Measurements from ENCODE around the gene CASP7. TPM values are rescaled to one million over a fixed set of nuclear protein-coding genes. Genes with fewer than 3 reads are reported as not detected.

Gene CASP7
- total RNA-seq, 1 experiment from 2014 or later = 4.7 TPM

- TF ChIP-seq, protein P1, sequence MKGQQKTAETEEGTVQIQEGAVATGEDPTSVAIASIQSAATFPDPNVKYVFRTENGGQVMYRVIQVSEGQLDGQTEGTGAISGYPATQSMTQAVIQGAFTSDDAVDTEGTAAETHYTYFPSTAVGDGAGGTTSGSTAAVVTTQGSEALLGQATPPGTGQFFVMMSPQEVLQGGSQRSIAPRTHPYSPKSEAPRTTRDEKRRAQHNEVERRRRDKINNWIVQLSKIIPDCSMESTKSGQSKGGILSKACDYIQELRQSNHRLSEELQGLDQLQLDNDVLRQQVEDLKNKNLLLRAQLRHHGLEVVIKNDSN (CRISPR knock-in tag; IDR thresholded peaks at IDR 0.05) = no peak
Observed at GRCh38 chr10:113706623-113707022, 26.9 kb downstream of the CASP7 start (continued).

DNA sequence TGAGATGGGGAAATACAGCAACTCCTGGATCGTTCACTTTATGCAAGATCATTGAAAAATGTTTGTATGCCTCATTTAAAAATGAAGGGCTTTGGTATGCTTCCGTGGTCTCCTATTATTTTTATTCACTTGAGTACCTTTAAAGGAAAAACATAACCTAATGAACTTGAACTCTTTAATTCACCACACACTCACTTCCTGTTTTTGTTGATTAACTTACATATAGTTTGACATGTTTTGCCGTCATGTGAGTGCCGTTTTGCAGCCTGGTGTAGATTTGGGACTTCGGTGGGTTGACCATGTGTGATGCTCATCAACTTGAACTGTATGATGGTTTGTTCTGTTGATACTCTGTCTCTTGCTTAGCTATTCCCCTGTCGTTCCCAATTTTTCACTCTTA, 28.9 kb downstream of the CASP7 start:
- ATAC-seq (no peak), DNase-seq (ENCODE audit: low spot score) (no peak)
- Mint-ChIP-seq H3K4me1 (peaks cover 80% of the 10 kb centered on the region), H3K9me3 (no peaks in the 10 kb centered on the region), H3K27ac (no peak overlapping the region), H3K36me3 (no peaks in the 10 kb centered on the region), H3K4me3 (no peak overlapping the region), H3K27me3 (ENCODE audit: low read depth) (peaks cover 10% of the 10 kb centered on the region)
- ChIA-PET POLR2A (no interaction called here), CTCF (interaction anchor here (2.3 kb wide), 1 partner anchor 30 kb away, joined by 8 read pairs; no protein-coding TSS in a partner anchor)
- TF ChIP-seq ZNF138 (CRISPR knock-in tag; conservative IDR thresholded peaks at IDR 0.05) = no peak
- no peak for TF ChIP-seq ZNF423 (CRISPR knock-in tag; IDR thresholded peaks at IDR 0.05)
- TF ChIP-seq CREB1 (CRISPR knock-in tag; IDR thresholded peaks at IDR 0.05) = no peak
- no peak for TF ChIP-seq NR3C1 (CRISPR knock-in tag; conservative IDR thresholded peaks at IDR 0.05; ENCODE audit: low read depth)
- TF ChIP-seq CTCF (IDR thresholded peaks at IDR 0.05) = no peak

- Mint-ChIP-seq H3K9me3 (no peaks in the 10 kb centered on the region; the same call in 1 of the 2 replicates), H3K36me3 (no peaks in the 10 kb centered on the region), H3K27me3 (ENCODE audit: low read depth) (peaks cover 10% of the 10 kb centered on the region), H3K27ac (0 out of 2 replicates have a peak overlapping the region, but pooled peaks have one; percentile 34), H3K4me1 (peaks cover 80% of the 10 kb centered on the region), H3K4me3 (no peak overlapping the region)
- DNase-seq (ENCODE audit: low spot score) = no peak
- ChIA-PET POLR2A (no interaction called here), CTCF (interaction anchor here (0.9 to 2.3 kb wide), 2 partner anchors 30 to 378 kb away, joined by 3 to 8 read pairs; no protein-coding TSS in a partner anchor)
- ATAC-seq = peak; percentile 9; the same call in 1 of the 2 replicates
- TF ChIP-seq GRHL2 (CRISPR knock-in tag; IDR thresholded peaks at IDR 0.05; ENCODE audit: insufficient replicate concordance, severe bottlenecking) (no peak), NFE2L1 (CRISPR knock-in tag; IDR thresholded peaks at IDR 0.05) (no peak), HMGA2 (CRISPR knock-in tag; IDR thresholded peaks at IDR 0.05) (no peak), ZSCAN18 (CRISPR knock-in tag; IDR thresholded peaks at IDR 0.05) (no peak), OVOL2 (CRISPR knock-in tag; IDR thresholded peaks at IDR 0.05; ENCODE audit: borderline replicate concordance) (no peak), CBFB (CRISPR knock-in tag; IDR thresholded peaks at IDR 0.05; ENCODE audit: low read depth) (no peak), FOXP4 (CRISPR knock-in tag; IDR thresholded peaks at IDR 0.05) (no peak)
- TF ChIP-seq, protein P2, sequence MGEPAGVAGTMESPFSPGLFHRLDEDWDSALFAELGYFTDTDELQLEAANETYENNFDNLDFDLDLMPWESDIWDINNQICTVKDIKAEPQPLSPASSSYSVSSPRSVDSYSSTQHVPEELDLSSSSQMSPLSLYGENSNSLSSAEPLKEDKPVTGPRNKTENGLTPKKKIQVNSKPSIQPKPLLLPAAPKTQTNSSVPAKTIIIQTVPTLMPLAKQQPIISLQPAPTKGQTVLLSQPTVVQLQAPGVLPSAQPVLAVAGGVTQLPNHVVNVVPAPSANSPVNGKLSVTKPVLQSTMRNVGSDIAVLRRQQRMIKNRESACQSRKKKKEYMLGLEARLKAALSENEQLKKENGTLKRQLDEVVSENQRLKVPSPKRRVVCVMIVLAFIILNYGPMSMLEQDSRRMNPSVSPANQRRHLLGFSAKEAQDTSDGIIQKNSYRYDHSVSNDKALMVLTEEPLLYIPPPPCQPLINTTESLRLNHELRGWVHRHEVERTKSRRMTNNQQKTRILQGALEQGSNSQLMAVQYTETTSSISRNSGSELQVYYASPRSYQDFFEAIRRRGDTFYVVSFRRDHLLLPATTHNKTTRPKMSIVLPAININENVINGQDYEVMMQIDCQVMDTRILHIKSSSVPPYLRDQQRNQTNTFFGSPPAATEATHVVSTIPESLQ (CRISPR knock-in tag; IDR thresholded peaks at IDR 0.05) = no peak
- TF ChIP-seq, protein P3, sequence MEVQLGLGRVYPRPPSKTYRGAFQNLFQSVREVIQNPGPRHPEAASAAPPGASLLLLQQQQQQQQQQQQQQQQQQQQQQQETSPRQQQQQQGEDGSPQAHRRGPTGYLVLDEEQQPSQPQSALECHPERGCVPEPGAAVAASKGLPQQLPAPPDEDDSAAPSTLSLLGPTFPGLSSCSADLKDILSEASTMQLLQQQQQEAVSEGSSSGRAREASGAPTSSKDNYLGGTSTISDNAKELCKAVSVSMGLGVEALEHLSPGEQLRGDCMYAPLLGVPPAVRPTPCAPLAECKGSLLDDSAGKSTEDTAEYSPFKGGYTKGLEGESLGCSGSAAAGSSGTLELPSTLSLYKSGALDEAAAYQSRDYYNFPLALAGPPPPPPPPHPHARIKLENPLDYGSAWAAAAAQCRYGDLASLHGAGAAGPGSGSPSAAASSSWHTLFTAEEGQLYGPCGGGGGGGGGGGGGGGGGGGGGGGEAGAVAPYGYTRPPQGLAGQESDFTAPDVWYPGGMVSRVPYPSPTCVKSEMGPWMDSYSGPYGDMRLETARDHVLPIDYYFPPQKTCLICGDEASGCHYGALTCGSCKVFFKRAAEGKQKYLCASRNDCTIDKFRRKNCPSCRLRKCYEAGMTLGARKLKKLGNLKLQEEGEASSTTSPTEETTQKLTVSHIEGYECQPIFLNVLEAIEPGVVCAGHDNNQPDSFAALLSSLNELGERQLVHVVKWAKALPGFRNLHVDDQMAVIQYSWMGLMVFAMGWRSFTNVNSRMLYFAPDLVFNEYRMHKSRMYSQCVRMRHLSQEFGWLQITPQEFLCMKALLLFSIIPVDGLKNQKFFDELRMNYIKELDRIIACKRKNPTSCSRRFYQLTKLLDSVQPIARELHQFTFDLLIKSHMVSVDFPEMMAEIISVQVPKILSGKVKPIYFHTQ (CRISPR knock-in tag; IDR thresholded peaks at IDR 0.05) = no peak
- TF ChIP-seq, protein P4, sequence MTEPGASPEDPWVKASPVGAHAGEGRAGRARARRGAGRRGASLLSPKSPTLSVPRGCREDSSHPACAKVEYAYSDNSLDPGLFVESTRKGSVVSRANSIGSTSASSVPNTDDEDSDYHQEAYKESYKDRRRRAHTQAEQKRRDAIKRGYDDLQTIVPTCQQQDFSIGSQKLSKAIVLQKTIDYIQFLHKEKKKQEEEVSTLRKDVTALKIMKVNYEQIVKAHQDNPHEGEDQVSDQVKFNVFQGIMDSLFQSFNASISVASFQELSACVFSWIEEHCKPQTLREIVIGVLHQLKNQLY (CRISPR knock-in tag; IDR thresholded peaks at IDR 0.05) = no peak
Observed at GRCh38 chr10:113709221-113709838, 29.6 kb downstream of the CASP7 start.
